ENCODE results near the gene ARID4B. TPM values are rescaled to one million over a fixed set of nuclear protein-coding genes. Genes with fewer than 3 reads are reported as not detected.

Gene ARID4B
- total and polyA plus RNA-seq, 2 donors (not counting 3 experiments of a cell fraction or from before 2014, with no cell fraction given) = 6.7 to 40.7 TPM

GRCh38 chr1:235278233-235278914 lies 49.6 kb downstream of the ARID4B start:
- intact Hi-C loops (cut with micrococcal nuclease) (no loop called here), dilution Hi-C loops (cut with MboI; ENCODE audit: extremely low pct_ligation_motif_present, low sequenced_read_pairs) (no loop called here)
- no peak overlapping the region for H3K27ac ChIP-seq (ENCODE audit: insufficient read depth, low read depth, low read length)
- ChIA-PET CTCF (interaction anchor here (1.5 kb wide), 1 partner anchor 137 kb away, joined by 6 read pairs; no protein-coding TSS in a partner anchor), POLR2A (no interaction called here)
- no peak for TF ChIP-seq MAX (IDR thresholded peaks at IDR 0.05; ENCODE audit: insufficient read depth, insufficient read length)
- TF ChIP-seq MYC (IDR thresholded peaks at IDR 0.05; ENCODE audit: low read depth, low read length) = no peak
- TF ChIP-seq EZH2 (IDR thresholded peaks at IDR 0.05; ENCODE audit: borderline replicate concordance, low read depth, low read length, severe bottlenecking) = no peak
- no peak for TF ChIP-seq CTCF (IDR thresholded peaks at IDR 0.05; ENCODE audit: extremely low read depth in 1 of 2, insufficient read depth in 1 of 2, low read depth in 1 of 2, low read length in 2 of 2)
- no peak overlapping the region for H3K4me3 ChIP-seq (replicated peaks in 1 of 3; ENCODE audit: insufficient read depth in 1 of 3, low read depth in 1 of 3, low read length in 3 of 3)
- H3K36me3 ChIP-seq (ENCODE audit: control insufficient read depth in 2 of 2, extremely low read depth in 1 of 2, insufficient read depth in 2 of 2, low read length in 2 of 2) = no peaks in the 10 kb centered on the region
- no peaks in the 10 kb centered on the region for H3K27me3 ChIP-seq (ENCODE audit: control insufficient read depth in 2 of 2, insufficient read depth in 2 of 2, low read length in 2 of 2)
- no peak overlapping the region for H2AFZ ChIP-seq (ENCODE audit: low read depth, low read length)
- no peak overlapping the region for H3K9ac ChIP-seq (replicated peaks; ENCODE audit: extremely low read depth, insufficient read depth, low read length)
- DNase-seq (ENCODE audit: low read depth, low spot score) = no peak
- H3K4me2 ChIP-seq (ENCODE audit: insufficient read depth, low read length) = no peak overlapping the region
- no peaks in the 10 kb centered on the region for H3K9me3 ChIP-seq (replicated peaks; ENCODE audit: control insufficient read depth, insufficient read depth, low read length)
- peaks cover 5% of the 10 kb centered on the region for H3K9me1 ChIP-seq (replicated peaks; ENCODE audit: control insufficient read depth, extremely low read depth, insufficient read depth, low read length)
- no TSS peak for BruUV-seq (replicated peaks)
- no peaks in the 10 kb centered on the region for H3K4me1 ChIP-seq (ENCODE audit: control insufficient read depth, extremely low read depth, insufficient read depth, low read length)
- peaks cover 15% of the 10 kb centered on the region for H4K20me1 ChIP-seq (replicated peaks; ENCODE audit: control insufficient read depth, extremely low read depth, insufficient read depth, low read length)
- peaks cover 89% of the 10 kb centered on the region for H3K79me2 ChIP-seq (ENCODE audit: control insufficient read depth, insufficient read depth, low read length)
- FAIRE-seq = peak; percentile 24

- POLR2A ChIA-PET = no interaction called here
Measured at GRCh38 chr1:235277709-235278108, 50.3 kb downstream of the ARID4B start.

More at GRCh38 chr1:235277709-235278108, 50.3 kb downstream of the ARID4B start:
- H3K36me3 ChIP-seq (ENCODE audit: control insufficient read depth in 2 of 2, extremely low read depth in 1 of 2, insufficient read depth in 2 of 2, low read length in 2 of 2) = no peaks in the 10 kb centered on the region
- H4K20me1 ChIP-seq (replicated peaks; ENCODE audit: control insufficient read depth, extremely low read depth, insufficient read depth, low read length) = peaks cover 15% of the 10 kb centered on the region
- no peaks in the 10 kb centered on the region for H3K27me3 ChIP-seq (ENCODE audit: control insufficient read depth in 2 of 2, insufficient read depth in 2 of 2, low read length in 2 of 2)
- peaks cover 5% of the 10 kb centered on the region for H3K9me1 ChIP-seq (replicated peaks; ENCODE audit: control insufficient read depth, extremely low read depth, insufficient read depth, low read length)
- BruUV-seq (replicated peaks) = no TSS peak
- dilution Hi-C loops (cut with MboI; ENCODE audit: extremely low pct_ligation_motif_present, low sequenced_read_pairs) = no loop called here
- H3K79me2 ChIP-seq (ENCODE audit: control insufficient read depth, insufficient read depth, low read length) = peaks cover 92% of the 10 kb centered on the region
- DNase-seq (ENCODE audit: low read depth, low spot score) = no peak
- no peak for FAIRE-seq
- H3K9me3 ChIP-seq (replicated peaks; ENCODE audit: control insufficient read depth, insufficient read depth, low read length) = no peaks in the 10 kb centered on the region
- H2AFZ ChIP-seq (ENCODE audit: low read depth, low read length) = no peak overlapping the region
- H3K4me2 ChIP-seq (ENCODE audit: insufficient read depth, low read length) = no peak overlapping the region
- H3K4me3 ChIP-seq (replicated peaks in 1 of 3; ENCODE audit: insufficient read depth in 1 of 3, low read depth in 1 of 3, low read length in 3 of 3) = no peak overlapping the region
- TF ChIP-seq MYC (IDR thresholded peaks at IDR 0.05; ENCODE audit: low read depth, low read length) = no peak
- no peak for TF ChIP-seq CTCF (IDR thresholded peaks at IDR 0.05; ENCODE audit: extremely low read depth in 1 of 2, insufficient read depth in 1 of 2, low read depth in 1 of 2, low read length in 2 of 2)
- TF ChIP-seq POLR2AphosphoS5 (IDR thresholded peaks at IDR 0.05; ENCODE audit: insufficient read depth, low read depth, low read length) = no peak
- no peak for TF ChIP-seq EZH2 (IDR thresholded peaks at IDR 0.05; ENCODE audit: borderline replicate concordance, low read depth, low read length, severe bottlenecking)
- TF ChIP-seq FOS (IDR thresholded peaks at IDR 0.05; ENCODE audit: borderline replicate concordance, insufficient read depth, low read length) = no peak
- TF ChIP-seq MAX (IDR thresholded peaks at IDR 0.05; ENCODE audit: insufficient read depth, insufficient read length) = no peak
- no peak for TF ChIP-seq POLR2A (IDR thresholded peaks at IDR 0.05; ENCODE audit: low read depth, low read length)
- TF ChIP-seq JUN (IDR thresholded peaks at IDR 0.05; ENCODE audit: borderline replicate concordance, insufficient read depth, insufficient read length, low read depth) = no peak
- TF ChIP-seq GATA2 (IDR thresholded peaks at IDR 0.05; ENCODE audit: insufficient read depth, insufficient read length, low read depth, low read length) = no peak
- H3K9ac ChIP-seq (replicated peaks; ENCODE audit: extremely low read depth, insufficient read depth, low read length) = no peak overlapping the region
- intact Hi-C loops (cut with micrococcal nuclease) = no loop called here
- no peak overlapping the region for H3K27ac ChIP-seq (ENCODE audit: insufficient read depth, low read depth, low read length)
- CTCF ChIA-PET = interaction anchor here (2.1 kb wide), 1 partner anchor 11 kb away, joined by 6 read pairs; no protein-coding TSS in a partner anchor
- no peaks in the 10 kb centered on the region for H3K4me1 ChIP-seq (ENCODE audit: control insufficient read depth, extremely low read depth, insufficient read depth, low read length)
